ENCODE measurements around the gene HOXB6. TPM values are rescaled to one million over a fixed set of nuclear protein-coding genes. Genes with fewer than 3 reads are reported as not detected.

Gene HOXB6
- total RNA-seq, 1 donor from 2014 or later, result 0.92 TPM

DNA sequence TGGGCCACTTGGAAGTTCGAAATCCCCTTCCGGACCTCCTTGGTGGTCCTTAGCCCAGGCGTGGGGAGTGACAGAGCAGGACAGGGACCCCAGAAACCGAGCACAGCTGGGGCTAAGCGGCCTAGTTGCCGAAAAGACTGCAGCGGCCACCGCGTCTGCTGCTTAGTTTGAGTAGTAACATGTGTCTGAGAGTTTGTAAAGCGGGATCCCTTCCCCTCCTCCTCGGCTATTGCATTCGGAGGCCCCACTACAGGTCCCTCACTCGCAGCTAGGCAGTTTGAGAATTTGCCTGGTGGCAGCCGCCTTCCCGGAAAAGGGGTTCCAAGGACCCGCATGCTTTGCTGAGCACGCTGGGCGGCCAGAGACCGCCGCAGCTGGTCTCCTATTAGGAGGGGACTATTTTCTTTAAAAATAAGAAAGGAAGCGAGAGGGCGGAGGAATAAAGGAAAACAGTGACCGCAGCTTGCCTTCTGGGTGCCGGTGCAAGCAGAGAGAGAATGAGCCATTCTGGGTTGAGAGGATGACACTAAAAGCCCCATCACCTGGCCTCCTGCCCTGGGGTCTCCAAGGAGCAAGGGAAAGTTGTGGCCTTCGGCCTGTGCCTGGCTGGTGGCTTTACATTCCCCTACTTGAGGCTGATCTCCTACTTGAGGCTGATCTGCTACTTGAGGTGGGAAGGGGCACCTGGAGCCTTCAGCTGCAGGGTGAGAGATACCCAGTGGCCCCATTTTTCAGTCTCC is 10.1 kb downstream of the HOXB6 start:
- DNase-seq (ENCODE audit: low read depth, low spot score), result no peak

DNA sequence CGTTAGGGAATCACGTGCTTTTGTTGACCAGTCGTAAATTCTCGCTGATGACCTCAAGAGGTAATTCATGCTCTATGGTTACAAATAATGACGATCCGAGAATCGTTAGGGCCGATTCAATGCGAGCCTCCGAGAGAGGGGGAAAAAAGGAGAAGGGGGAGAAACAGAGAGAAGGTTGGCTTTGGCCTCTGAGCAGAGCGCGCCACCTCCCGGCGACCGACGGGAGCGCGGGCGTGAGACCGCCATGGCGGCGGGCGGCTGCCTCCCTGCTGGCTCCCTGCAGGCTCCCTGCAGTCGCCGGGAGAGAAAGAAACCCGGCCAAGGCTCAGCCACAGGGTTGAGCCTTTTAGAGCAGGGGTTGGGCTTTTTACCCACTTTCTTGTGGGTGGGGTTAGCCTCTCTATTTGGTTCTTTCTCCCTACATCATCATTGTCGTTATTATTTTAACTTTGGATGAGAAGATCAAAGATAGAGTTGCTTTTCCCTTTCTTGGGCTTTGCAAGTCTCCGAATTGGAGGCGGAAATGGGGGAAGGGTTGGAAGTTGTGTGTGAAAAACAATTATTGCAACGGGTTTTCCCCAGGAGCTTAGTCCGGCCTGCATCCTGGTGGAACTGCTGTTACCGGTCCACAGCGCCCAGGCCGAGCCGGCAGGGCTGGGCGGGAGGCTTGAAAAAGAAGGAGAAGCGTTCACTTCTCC is 10.8 kb downstream of the HOXB6 start:
- no peak for DNase-seq (ENCODE audit: low read depth, low spot score)

- DNase-seq (ENCODE audit: low read depth, low spot score), result no peak
Measured at GRCh38 chr17:48593126-48593829, 11.5 kb downstream of the HOXB6 start, which contains the start of gene HOXB5. Gene HOXB5, minus strand, starts transcription at chr17:48593779. Its CDS starts 97 bp downstream, at chr17:48593682.

DNA sequence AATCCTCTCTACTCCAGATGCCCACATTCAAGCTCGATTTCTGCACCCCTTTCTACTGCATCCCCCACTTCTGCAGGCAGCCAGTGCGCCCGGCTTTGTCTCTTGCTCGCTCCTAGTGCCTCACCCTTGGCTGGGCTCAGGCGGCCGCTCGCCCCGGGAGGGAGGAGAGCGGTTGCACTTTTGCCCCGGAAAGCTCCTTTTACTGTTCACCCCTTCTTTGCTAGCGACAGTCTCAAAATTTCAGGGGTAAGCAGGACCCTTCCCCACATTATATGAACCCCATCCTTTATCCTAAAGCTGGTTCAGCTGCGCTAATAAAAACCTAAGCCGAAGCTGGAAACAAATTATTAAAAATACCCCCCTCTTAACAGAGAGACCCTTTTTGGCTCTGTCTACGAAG is 12.2 kb downstream of the HOXB6 start:
- no peak for DNase-seq (ENCODE audit: low read depth, low spot score)

- DNase-seq (ENCODE audit: low read depth, low spot score), result no peak
Measured at GRCh38 chr17:48592057-48592514, 12.7 kb downstream of the HOXB6 start.

GRCh38 chr17:48591255-48592056 is 13.3 kb downstream of the HOXB6 start:
- DNase-seq (ENCODE audit: low read depth, low spot score), result no peak

GRCh38 chr17:48590607-48591161 is 14.1 kb downstream of the HOXB6 start:
- DNase-seq (ENCODE audit: low read depth, low spot score), result no peak

GRCh38 chr17:48589831-48590606 is 14.8 kb downstream of the HOXB6 start, which contains the start of gene HOXB3:
Gene HOXB3, minus strand, starts transcription at chr17:48590241. Its CDS starts 37,767 bp downstream, at chr17:48552474.
- no peak for DNase-seq (ENCODE audit: low read depth, low spot score)

DNA sequence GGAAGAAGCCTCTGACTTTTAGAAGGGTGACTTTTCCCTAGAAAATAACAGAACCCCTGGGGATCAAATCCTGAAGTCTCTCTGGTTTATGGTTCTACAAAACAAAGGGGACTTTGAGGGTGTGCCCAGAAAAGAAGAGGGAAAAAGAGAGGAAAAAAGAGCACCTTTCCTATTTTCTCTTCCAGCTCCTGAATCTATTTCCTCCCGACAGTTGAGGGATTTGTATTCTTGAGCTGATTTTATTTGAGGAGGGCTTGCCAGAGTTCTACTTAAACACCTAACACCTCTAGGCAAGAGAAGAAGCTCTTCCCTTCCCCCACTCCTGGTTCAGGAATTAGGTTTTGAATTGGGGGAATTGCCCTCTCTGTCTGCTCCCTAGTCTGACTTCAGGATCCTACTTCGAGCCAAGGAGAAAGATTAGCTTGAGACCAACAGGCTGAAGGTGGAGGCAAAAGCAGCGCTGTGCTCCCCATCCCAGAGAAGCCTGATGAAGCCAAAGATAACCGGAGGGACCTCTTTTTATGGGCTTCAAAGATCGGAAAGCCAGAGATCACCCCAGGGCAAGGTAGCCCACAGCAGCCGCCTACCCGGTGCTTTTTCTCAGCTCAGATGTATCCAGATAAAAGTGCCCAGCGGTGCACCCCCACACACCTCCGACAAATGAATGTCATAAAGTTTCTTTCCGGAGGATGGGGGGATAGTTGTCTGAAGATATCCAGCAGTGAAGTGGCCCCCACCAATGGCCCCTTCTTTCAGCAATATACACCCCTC is 15.5 kb downstream of the HOXB6 start:
- no peak for DNase-seq (ENCODE audit: low read depth, low spot score)

- DNase-seq (ENCODE audit: low read depth, low spot score), result no peak
Measured at GRCh38 chr17:48588528-48588927, 16.3 kb downstream of the HOXB6 start.

DNA sequence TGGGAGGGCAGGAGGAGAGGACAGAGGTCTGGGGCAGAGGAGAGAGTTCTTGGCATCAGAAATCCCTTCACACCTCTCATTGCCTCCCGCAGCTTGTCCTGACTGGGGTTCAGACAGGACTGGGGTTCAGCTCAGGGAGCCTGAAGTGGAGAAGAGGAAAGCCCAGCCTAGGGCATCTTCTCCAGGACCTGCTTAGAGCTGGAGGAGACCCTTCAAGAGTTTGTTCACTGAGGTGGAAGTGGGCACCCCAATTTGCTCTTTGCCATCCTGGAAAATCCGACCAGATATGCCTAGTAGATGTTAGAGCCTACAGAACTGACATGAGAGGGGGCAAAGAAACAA is 16.7 kb downstream of the HOXB6 start:
- DNase-seq (ENCODE audit: low read depth, low spot score), result no peak

DNA sequence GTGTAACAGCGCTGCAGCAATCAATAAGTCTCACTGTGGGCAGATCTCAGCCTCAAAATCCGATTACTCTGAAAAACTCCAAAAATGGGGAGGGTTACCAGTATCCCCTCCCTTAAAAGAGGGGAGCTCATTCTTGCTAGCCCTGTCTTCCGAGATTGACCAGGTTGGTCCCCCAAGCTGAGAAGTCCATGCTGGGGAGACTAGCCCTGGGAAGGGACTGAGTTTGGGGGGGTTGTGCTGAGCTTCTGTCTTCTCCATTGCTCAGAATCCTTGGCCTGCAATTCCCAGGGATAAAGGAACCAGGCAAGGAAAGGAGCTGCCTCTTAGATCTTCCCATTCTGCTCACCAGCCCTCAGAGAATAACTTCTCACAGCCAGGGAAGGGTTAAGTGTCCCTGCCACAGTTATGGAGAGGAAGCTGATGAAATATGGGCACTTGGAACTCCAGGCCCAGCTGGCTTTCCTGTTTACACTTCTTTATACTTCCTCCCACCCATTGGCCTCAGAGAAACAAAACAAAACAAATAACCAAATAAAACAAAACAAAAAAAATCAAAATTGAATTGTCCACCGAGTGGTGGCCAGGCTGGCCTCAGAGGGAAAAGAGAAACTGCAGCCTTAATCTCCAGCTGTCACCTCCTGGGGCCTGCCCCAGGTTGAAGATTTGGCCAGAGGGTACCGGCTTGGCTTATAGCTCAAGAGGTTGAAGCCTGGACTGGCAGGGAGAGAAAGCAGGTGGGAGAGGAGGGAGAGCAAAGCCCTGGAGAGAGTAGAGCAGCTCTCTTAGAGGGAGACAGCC is 17.3 kb downstream of the HOXB6 start:
- no peak for DNase-seq (ENCODE audit: low read depth, low spot score)

GRCh38 chr17:48586355-48587258 is 18.2 kb downstream of the HOXB6 start:
- DNase-seq (ENCODE audit: low read depth, low spot score), result no peak

- no peak for DNase-seq (ENCODE audit: low read depth, low spot score)
Measured at GRCh38 chr17:48584223-48584741, 20.5 kb downstream of the HOXB6 start.

- DNase-seq (ENCODE audit: low read depth, low spot score), result no peak
Measured at GRCh38 chr17:48583708-48584222, 21.0 kb downstream of the HOXB6 start.

DNA sequence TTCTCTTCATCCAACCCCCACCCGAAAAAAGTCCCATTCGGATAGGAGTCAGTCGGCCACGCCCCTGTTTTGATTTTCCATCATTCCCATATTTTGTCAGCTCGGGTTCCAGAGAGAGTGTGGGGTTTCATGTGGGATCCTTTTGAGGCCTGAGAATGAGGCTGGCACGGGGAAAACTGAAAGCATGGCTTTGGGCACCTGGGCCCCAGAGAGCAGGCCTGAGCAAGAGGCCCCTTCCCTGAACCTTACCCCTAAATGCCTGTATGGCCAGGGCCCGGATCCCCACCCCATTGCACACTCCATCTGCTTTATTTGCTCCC is 22.1 kb downstream of the HOXB6 start:
- no peak for DNase-seq (ENCODE audit: low read depth, low spot score)

All from pulmonary artery endothelial cell (primary cell).